Stromal cell of bone marrow (primary cell): ENCODE data around the gene ANGPT4.

ENCODE experiments used
- DNase-seq: peaks from one replicate; pipeline ENCODE4 v3.0.0-alpha.2; 2012; ENCODE audit warnings: low read depth

ANGPT4 gene

GRCh38 chr20:825710-826421 lies 90.3 kb downstream of the ANGPT4 start:
- DNase-seq: peak; percentile 67

- no peak for DNase-seq
These were observed 91.2 kb downstream of the ANGPT4 start for GRCh38 chr20:824916-825315.

- DNase-seq: no peak
These were observed 91.6 kb downstream of the ANGPT4 start for GRCh38 chr20:824490-824889.

GRCh38 chr20:823574-823902 lies 92.6 kb downstream of the ANGPT4 start:
- no peak for DNase-seq

GRCh38 chr20:822651-823573 lies 93.2 kb downstream of the ANGPT4 start:
- no peak for DNase-seq

- no peak for DNase-seq
These were observed 94.4 kb downstream of the ANGPT4 start for GRCh38 chr20:821731-822065.

- DNase-seq: no peak
These were observed 94.9 kb downstream of the ANGPT4 start for GRCh38 chr20:821046-821730.

- DNase-seq: no peak
These were observed 95.7 kb downstream of the ANGPT4 start for GRCh38 chr20:820323-820953.
